Fibroblast of lung (primary cell): Measurements from ENCODE around the gene CLECL1.

Source experiments
- CTCF ChIP-seq, 2 donors: IDR thresholded peaks in 1 of 2; conservative IDR thresholded peaks in 1 of 2; 1 replicate in 1 of 2; 2 replicates in 1 of 2; pipeline ENCODE4 v1.5.1; 2011 to 2012; ENCODE audit warnings: low read length in 2 of 2, control low read depth in 1 of 2, inconsistent platforms in 1 of 2, low read depth in 1 of 2, mild to moderate bottlenecking in 1 of 2
- EZH2 ChIP-seq: IDR thresholded peaks from 2 replicates; pipeline ENCODE4 v1.5.1; 2012; ENCODE audit warnings: low read length, control low read depth, mild to moderate bottlenecking; ENCODE audit errors: missing control alignments

- TF ChIP-seq CTCF (conservative IDR thresholded peaks at IDR 0.05 in 1 of 2, IDR thresholded peaks at IDR 0.05 in 1 of 2; ENCODE audit: low read depth in 1 of 2, low read length in 2 of 2) (no peak), EZH2 (no peak)
Measured at GRCh38 chr12:9708853-9709252, 24.0 kb downstream of the CLECL1 start.
